Mesodermal cell (in vitro differentiated cells): ENCODE measurements around the gene CAMKV. TPM values are rescaled to one million over a fixed set of nuclear protein-coding genes. Genes with fewer than 3 reads are reported as not detected.
A peak's percentile ranks its signal among the peaks of the same experiment; 100 is the strongest.
"Not testable (repeated sequence)": the region's sequence is repeated elsewhere in the genome, so short reads cannot be mapped to it uniquely, and the experiment has no call there.

Source experiments
- H3K27ac ChIP-seq: 2 replicates; pipeline ENCODE4 v1.7.0; 2013; ENCODE audit warnings: mild to moderate bottlenecking, low read depth, low read length, moderate library complexity; ENCODE audit not compliant: severe bottlenecking
- H3K36me3 ChIP-seq: 2 replicates; pipeline ENCODE4 v1.7.1; 2013; ENCODE audit warnings: mild to moderate bottlenecking, low read length, moderate library complexity; ENCODE audit not compliant: control insufficient read depth, insufficient read depth
- H3K4me1 ChIP-seq: one replicate; pipeline ENCODE4 v1.7.1; 2013; ENCODE audit warnings: mild to moderate bottlenecking, low read length; ENCODE audit not compliant: insufficient read depth, control insufficient read depth, poor library complexity, severe bottlenecking
- H3K4me3 ChIP-seq: 2 replicates; pipeline ENCODE4 v1.7.0; 2013; ENCODE audit warnings: low read length, control low read depth, mild to moderate bottlenecking; ENCODE audit not compliant: insufficient read depth, poor library complexity, severe bottlenecking; ENCODE audit errors: extremely low read depth
- H3K9me3 ChIP-seq: 2 replicates; pipeline ENCODE4 v1.7.1; 2013; ENCODE audit warnings: mild to moderate bottlenecking, low read length, moderate library complexity; ENCODE audit not compliant: control insufficient read depth
- WGBS, 2 experiments: methylation state at CpG; one replicate each; pipeline ENCODE4 v1.1.5; 2013; ENCODE audit warnings: missing lambda C conversion rate in 2 of 2; ENCODE audit not compliant: insufficient coverage in 2 of 2; 5-methylcytosine and 5-hydroxymethylcytosine counted together
- polyA plus RNA-seq, 2 experiments: library from polyadenylated mRNA; stranded (reverse); fragments of 50-300 nt; gene quantifications; one replicate each; pipeline ENCODE4 v1.2.3, GENCODE V29; 2013

Gene CAMKV
- 6.3 TPM for polyA plus RNA-seq (2013, experiment 1 of 2)
- 3.4 TPM for polyA plus RNA-seq (2013, experiment 2 of 2)

- 0 to 1% methylated on average over 38 to 56 of the region's 59 CpGs for WGBS, 2 experiments
- no peaks in the 10 kb centered on the region for H3K9me3 ChIP-seq
- H3K4me3 ChIP-seq: peak within 1 kb of the TSS; percentile 37
- H3K36me3 ChIP-seq: no peaks in the 10 kb centered on the region
- H3K4me1 ChIP-seq: peaks cover 17% of the 10 kb centered on the region
- no peak within 1 kb of the TSS for H3K27ac ChIP-seq
These were observed at the start of gene CAMKV for GRCh38 chr3:49869525-49870126. Gene CAMKV, minus strand, starts transcription at chr3:49869906. Its CDS starts 7,518 bp downstream, at chr3:49862388.

DNA sequence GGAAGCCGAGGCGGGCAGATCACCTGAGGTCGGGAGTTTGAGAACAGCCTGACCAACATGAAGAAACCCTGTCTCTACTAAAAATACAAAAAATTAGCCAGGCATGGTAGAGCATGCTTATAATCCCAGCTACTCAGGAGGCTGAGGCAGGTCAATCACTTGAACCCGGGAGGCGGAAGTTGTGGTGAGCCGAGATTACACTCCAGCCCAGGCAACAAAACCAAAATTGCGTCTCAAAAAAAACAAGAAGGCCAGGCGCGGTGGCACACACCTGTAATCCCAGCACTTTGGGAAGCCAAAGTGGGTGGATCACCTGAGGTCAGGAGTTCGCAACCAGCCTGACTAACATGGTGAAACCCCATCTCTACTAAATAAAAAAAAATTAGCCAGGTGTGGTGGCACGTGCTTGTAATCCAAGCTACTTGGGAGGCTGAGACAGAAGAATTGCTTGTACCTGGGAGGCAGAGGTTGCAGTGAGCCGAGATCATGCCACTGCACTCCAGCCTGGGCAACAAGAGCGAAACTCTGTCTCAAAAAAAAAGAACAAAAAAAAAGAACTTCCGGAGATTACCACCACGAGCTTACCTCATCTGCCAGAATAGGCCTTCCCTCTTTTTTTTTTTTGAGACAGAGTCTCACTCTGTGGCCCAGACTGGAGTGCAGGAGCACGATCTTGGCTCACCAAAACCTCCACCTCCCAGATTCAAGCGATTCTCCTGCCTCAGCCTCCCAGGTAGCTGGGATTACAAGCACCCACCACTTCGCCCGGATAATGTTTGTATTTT is 48.3 kb upstream of the CAMKV start:
- not testable (repeated sequence) for H3K36me3 ChIP-seq, H3K27ac ChIP-seq, H3K4me1 ChIP-seq, H3K9me3 ChIP-seq, H3K4me3 ChIP-seq
- 89 to 98% methylated on average over 12 to 13 of the region's 19 CpGs for WGBS, 2 experiments

DNA sequence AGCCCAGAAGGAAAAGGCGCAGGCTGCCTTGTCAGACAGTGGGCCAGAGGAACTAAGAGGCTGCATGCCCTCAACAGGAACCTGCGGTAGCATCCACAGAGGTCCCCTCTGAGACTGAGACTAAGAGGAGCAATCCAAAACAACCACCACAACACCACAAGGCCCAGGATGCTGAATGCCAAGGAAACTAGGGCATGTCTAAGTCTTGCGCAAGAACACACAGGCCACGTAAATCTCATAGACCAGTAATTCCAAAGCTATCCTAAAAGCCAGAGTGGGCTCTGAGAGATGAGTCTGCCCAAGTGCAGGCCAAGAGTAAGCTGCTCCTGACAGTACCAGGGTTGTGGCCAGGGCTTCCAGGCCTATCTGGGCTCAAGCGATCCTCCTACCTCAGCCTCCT is 47.0 kb upstream of the CAMKV start:
- Histone ChIP-seq H3K27ac (no peak overlapping the region), H3K9me3 (no peaks in the 10 kb centered on the region), H3K36me3 (peaks cover 9% of the 10 kb centered on the region), H3K4me3 (no peak overlapping the region), H3K4me1 (no peaks in the 10 kb centered on the region)
- 92 to 98% methylated on average over 3 to 4 of the region's 5 CpGs for WGBS, 2 experiments

DNA sequence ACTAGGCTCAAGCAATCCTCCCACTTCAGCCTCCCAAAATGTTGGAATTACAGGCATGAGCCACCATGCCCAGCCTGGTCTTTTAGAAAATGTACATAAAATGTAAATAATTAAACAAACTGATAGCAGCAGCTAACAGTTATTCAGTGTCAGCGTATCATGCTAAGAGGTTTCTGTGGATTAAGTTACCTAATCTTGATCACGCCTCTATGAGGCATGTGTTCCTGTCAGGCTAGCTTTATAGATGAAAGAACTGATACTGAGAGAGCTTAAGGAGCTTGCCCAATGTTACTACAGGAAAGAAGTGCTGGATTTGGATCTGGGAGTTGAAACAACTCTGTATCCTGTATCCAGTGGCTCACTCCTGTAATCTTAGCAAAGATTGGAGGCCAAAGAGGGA is 45.2 kb upstream of the CAMKV start:
- WGBS, 2 experiments: 100% methylated on average over 1 to 2 of the region's 2 CpGs
- Histone ChIP-seq H3K9me3 (no peaks in the 10 kb centered on the region), H3K4me3 (no peak overlapping the region), H3K36me3 (peaks cover 16% of the 10 kb centered on the region), H3K4me1 (no peaks in the 10 kb centered on the region), H3K27ac (no peak overlapping the region)

DNA sequence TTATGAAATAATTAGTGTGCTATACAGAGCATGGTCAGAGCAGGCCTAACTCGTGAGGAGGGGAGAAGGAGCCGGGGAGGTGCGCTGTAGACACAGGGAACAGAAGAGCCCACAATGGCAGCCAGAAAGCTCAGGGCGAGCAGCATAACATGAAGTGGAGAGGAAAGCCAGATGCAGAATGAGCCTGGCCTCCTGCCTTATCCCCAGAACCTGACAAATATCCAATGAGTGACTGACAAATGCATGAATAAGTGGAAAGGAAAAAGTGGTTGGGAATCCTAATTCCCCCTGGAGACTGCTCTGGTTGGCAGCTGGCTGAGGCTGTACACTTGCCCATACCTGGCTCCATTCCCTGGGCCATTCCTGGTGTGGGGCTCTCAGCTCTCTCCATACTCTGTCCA is 43.2 kb upstream of the CAMKV start:
- no peak overlapping the region for H3K4me3 ChIP-seq
- no peaks in the 10 kb centered on the region for H3K9me3 ChIP-seq
- H3K36me3 ChIP-seq: peaks cover 16% of the 10 kb centered on the region
- 87 to 88% methylated on average over 4 of the region's 4 CpGs for WGBS, 2 experiments
- no peak overlapping the region for H3K27ac ChIP-seq
- H3K4me1 ChIP-seq: peaks cover 2% of the 10 kb centered on the region

DNA sequence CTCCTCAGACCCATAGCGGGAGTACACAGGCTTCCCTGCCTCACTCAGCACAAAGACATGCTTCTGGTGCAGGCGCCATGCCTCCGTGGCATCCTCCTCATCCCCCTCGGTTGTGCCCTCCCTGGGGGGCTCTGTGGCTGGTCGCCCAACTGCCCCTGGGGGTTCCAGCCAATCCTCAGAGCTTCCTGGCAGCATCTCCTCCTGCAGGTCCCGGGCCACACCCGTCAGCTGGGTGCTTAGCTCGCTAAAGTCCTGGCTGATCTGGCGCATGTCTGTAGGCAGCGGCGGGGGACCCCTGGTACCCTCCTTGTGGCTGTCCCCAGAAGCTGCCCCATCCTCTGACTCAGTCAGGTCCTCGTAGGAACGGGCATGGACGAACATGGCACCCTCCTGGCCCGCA is 41.9 kb upstream of the CAMKV start:
- no peaks in the 10 kb centered on the region for H3K9me3 ChIP-seq
- peaks cover 16% of the 10 kb centered on the region for H3K36me3 ChIP-seq
- H3K4me3 ChIP-seq: no peak overlapping the region
- H3K4me1 ChIP-seq: peaks cover 6% of the 10 kb centered on the region
- no peak overlapping the region for H3K27ac ChIP-seq
- WGBS, 2 experiments: 94 to 96% methylated on average over 11 to 15 of the region's 15 CpGs

DNA sequence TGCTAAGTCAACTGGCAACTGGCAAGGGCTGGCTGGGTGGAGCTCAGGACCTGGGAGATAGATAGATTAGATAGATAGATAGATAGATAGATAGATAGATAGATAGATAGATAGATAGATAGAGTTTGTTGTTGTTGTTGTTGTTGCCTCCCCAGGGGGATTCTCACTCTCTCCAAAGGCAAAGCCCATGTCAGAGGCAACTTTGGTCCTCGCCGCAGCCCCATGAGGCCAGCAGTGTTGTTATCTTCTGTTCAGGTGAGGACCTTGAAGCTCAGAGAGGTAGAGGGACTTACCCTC is 41.4 kb upstream of the CAMKV start:
- no peak overlapping the region for H3K27ac ChIP-seq
- no peaks in the 10 kb centered on the region for H3K9me3 ChIP-seq
- peaks cover 6% of the 10 kb centered on the region for H3K4me1 ChIP-seq
- peaks cover 16% of the 10 kb centered on the region for H3K36me3 ChIP-seq
- WGBS, 2 experiments: 92 to 100% methylated on average over 2 of the region's 2 CpGs
- H3K4me3 ChIP-seq: no peak overlapping the region

- H3K36me3 ChIP-seq: peaks cover 16% of the 10 kb centered on the region
- H3K4me1 ChIP-seq: peaks cover 6% of the 10 kb centered on the region
- H3K4me3 ChIP-seq: no peak overlapping the region
- no peak overlapping the region for H3K27ac ChIP-seq
- no peaks in the 10 kb centered on the region for H3K9me3 ChIP-seq
- 71 to 76% methylated on average over 44 to 46 of the region's 48 CpGs for WGBS, 2 experiments
These were observed 40.9 kb upstream of the CAMKV start for GRCh38 chr3:49910409-49911123.

DNA sequence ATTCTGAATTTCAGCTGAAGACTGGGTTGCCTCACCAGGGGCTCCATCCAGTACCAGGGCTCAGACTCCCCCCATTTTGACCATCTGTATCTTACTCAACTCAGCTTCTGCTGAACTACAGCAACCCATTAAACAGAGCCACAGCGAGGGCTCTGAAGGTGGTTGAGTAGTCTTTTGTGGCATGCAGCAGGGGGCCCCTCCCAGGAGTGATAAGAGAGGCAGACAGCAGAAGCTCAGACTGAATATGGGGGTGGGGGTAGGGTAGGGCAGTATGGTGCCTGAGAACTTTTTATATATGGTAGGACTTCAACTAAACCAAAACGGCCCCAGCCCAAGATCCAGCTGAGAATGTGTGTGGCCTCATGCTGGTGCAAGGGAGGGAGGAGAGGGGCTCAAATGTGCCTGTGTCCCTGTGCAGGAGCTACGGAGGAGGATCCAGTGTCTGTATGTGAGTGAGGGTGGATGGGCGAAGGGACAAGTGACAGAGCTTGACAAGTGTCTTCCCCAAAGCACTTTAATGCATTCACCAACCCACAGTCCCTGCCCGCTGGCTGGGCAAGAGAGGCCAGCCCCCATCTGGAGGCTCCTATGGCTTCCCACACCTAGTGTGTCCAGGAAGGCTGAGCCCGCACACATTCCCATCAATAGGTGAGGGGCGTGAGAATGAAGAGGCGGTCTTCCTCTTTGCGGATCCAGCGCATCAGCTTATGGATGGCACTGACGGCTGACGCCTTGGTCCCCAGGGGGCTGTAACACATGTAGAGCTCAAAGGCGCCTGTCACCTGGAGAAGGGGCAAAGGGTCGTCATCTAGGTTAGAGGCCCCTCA is 38.9 kb upstream of the CAMKV start:
- Histone ChIP-seq H3K4me1 (peaks cover 6% of the 10 kb centered on the region), H3K36me3 (peaks cover 16% of the 10 kb centered on the region), H3K4me3 (no peak overlapping the region), H3K9me3 (no peaks in the 10 kb centered on the region), H3K27ac (no peak overlapping the region)
- WGBS, 2 experiments: 89 to 94% methylated on average over 11 of the region's 14 CpGs

DNA sequence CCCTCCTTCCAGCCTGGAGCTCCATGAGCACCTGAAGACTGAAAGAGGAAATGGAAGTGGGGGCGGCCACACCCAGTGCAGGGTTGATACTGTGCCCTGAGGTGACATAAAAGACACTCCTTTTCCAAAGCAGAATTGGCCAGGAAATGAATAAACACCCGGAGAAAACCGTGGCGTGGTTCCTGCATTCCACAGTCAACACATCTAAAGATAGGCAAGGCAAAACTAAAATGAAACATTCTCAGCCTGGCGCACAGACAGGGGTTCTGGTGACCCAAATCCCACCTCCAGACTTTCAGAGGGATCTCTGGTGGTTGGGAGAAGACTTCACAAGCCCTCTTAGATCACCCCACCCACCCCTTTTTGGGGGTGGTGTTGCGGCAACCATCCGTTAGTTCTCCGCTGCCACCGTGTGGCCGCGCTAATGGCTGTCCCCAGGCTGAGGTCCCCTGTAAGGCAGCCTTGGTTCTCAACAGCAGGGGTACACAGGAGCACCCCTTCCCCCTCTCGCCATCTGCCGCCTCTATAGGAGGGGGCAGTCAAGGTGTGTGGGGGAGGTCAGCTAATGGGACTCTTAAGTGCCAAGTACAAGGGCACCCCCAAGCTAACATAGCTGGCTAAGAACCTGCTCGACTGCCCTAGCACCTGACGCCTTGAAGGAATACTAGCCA is 36.5 kb upstream of the CAMKV start:
- Histone ChIP-seq H3K27ac (no peak overlapping the region), H3K36me3 (peaks cover 2% of the 10 kb centered on the region), H3K4me1 (peaks cover 6% of the 10 kb centered on the region), H3K4me3 (no peak overlapping the region), H3K9me3 (no peaks in the 10 kb centered on the region)
- WGBS, 2 experiments: 41 to 43% methylated on average over 6 to 11 of the region's 15 CpGs
